ENCODE measurements around the gene NACC2. TPM values are rescaled to one million over a fixed set of nuclear protein-coding genes. Genes with fewer than 3 reads are reported as not detected.

The NACC2 gene
- total RNA-seq, 2 experiments from 2014 or later: 5.3 to 5.6 TPM

DNA sequence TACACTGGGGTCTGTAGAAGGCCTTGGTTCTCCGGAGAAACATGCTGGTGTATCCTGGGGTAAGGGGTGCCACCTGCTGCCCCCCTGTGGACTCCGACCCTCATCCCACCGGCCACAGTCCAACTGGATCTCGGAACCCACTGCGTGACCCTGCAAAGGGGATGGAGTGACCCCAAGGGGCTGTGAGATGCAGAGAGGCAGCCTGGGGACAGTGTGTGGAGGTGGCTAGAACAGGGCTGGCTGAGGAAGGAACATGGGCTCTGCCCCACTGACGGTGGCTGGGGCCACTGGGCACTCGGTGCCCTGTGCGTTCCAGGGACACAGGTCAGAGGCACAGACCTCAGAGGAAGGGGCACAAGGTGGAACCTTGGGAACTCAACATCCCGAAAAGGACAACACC lies 2.3 kb downstream of the NACC2 start:
- H3K4me1 Mint-ChIP-seq: peaks cover 3% of the 10 kb centered on the region

DNA sequence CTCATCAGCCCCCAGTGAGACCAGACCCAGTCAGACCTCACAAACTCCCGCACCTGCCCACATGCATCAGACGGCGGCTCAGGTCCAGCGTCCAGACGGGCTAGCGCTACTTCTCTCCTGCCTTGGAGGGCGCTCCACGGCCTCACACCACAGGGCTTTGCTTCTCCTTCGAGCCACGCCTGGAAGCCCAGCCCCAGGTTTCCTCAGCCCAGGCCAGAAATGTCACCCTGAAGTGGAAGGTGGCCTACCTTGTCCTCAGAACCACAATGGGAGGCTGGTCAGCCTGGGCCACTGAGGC lies 2.8 kb downstream of the NACC2 start:
- H3K4me3 Mint-ChIP-seq: no peak overlapping the region
- H3K27me3 Mint-ChIP-seq: no peaks in the 10 kb centered on the region
- H3K4me1 Mint-ChIP-seq: peaks cover 3% of the 10 kb centered on the region
- H3K36me3 Mint-ChIP-seq: no peaks in the 10 kb centered on the region
- H3K9me3 Mint-ChIP-seq: no peaks in the 10 kb centered on the region
- H3K27ac Mint-ChIP-seq: no peak overlapping the region
- no peak for DNase-seq

More for the DNA sequence above, 2.3 kb downstream of the NACC2 start:
- no peaks in the 10 kb centered on the region for H3K27me3 Mint-ChIP-seq
- H3K36me3 Mint-ChIP-seq: no peaks in the 10 kb centered on the region
- no peak for DNase-seq
- H3K27ac Mint-ChIP-seq: no peak overlapping the region
- H3K9me3 Mint-ChIP-seq: no peaks in the 10 kb centered on the region
- no peak overlapping the region for H3K4me3 Mint-ChIP-seq

DNA sequence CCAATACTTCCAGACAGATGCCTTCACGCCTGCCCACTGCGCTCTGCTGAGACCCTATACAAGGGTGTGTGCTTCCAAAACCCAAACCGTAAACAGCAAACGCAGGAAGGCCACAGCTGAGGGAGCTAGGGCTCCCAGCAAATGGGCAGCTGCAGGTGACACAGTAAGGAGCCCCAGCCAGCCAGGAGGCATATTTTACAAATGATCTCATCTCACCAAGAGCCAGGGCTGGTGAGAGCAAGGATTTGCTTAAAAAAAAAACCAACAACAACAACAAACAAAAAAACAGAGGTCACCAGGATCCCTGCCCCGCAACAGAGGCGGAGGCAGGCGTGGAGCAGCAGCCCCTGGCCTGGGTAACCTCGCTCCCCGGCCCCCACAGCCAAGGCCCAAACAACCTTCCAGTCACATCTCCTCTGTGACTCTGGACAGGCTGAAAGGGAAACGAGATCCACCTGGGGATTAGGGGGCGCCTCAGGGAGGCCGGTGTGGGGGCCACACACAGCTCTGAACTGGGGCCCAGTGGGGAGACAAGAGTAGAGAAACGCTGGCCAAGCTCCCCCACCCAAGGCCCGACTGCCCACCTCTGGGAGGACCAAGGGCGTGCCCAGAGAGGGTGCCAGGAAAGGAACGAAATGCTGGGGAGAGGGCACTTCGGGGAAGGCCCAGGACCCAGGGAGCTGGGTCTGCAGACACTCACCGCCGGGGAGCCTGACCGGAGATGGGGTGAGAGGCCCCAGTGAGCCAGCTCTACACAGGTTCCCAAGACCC lies 3.3 kb downstream of the NACC2 start:
- Mint-ChIP-seq H3K9me3 (no peaks in the 10 kb centered on the region), H3K36me3 (no peaks in the 10 kb centered on the region), H3K27me3 (no peaks in the 10 kb centered on the region), H3K27ac (no peak overlapping the region), H3K4me1 (peaks cover 3% of the 10 kb centered on the region), H3K4me3 (no peak overlapping the region)
- DNase-seq: no peak

DNA sequence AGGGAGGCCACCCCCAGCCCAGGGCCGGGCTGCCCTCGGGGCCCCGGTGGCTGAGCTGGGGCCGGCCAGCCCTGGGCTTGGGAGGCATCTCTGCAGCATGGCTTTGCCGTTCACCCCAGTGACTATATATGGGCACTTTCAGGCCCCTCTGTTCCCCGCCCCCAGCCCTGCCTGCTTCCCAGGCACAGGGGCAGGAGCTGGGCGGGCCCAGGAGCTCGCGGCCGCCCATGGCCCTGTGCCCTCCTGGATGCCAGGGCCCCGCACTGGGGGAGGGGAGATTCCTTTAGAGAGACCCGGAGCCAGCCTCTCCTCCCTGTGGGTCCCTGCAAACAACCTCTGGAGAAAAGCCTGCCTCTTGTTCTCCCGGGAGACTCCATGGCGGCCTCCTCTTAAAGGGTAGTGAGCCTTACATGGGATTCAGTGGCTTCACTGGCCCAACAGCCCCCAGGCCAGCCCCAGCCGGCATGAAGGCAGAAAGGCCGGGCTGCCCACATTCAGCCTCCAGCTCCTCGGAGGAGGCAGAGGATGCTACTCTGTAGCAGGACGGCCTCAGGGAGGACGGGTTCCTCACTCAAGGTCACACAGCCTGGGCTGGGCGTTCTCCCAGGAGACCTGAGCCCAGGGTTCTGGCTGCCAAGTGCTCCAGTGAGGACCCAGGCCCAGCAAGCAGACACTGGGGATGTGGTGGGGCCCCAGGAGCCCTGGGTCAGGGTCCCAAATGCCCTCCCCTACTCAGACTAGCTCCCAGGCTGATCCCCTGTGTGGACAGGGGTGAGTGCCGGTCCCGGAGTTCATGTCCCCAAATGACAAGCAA lies 4.1 kb downstream of the NACC2 start:
- H3K4me1 Mint-ChIP-seq: peaks cover 3% of the 10 kb centered on the region
- DNase-seq: no peak

DNA sequence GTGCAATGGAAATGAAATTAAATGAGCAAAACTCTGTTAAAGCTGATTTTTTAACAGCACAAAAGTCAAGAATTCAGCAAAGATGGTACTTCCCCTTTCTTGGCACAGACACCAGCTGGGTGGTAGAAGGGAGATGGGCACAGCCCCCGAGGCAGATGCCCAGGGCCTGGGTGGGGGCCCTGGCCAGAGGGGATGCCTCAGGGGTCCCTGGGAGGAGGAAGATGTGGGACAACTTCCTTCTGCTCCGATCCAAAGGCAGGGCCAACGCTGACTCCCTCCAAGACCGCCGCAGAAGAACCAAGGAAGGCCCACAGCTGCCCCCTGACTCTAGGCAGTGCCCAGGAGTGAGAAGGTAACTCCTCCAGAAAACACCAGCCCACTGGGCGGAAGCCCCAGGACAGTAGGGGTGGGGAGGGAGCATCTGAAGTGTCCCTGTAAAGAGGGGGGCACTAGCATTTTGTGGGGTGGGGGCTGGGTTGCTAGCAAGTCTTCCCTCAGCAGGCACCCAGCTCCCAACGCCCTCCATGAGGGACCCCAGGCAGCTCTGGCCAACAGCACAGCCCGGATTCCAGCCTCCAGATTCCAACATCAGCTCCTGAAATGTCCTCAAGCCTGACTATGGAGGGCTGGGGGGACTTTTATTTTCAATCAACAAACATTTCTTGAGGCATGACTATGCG lies 4.9 kb downstream of the NACC2 start:
- H3K27ac Mint-ChIP-seq: no peak overlapping the region
- H3K9me3 Mint-ChIP-seq: no peaks in the 10 kb centered on the region
- peaks cover 3% of the 10 kb centered on the region for H3K4me1 Mint-ChIP-seq
- H3K4me3 Mint-ChIP-seq: no peak overlapping the region
- H3K36me3 Mint-ChIP-seq: no peaks in the 10 kb centered on the region
- H3K27me3 Mint-ChIP-seq: no peaks in the 10 kb centered on the region
- no peak for DNase-seq

More for the DNA sequence above, 4.1 kb downstream of the NACC2 start:
- H3K4me3 Mint-ChIP-seq: no peak overlapping the region
- H3K9me3 Mint-ChIP-seq: no peaks in the 10 kb centered on the region
- H3K36me3 Mint-ChIP-seq: no peaks in the 10 kb centered on the region
- H3K27me3 Mint-ChIP-seq: no peaks in the 10 kb centered on the region
- H3K27ac Mint-ChIP-seq: no peak overlapping the region

DNA sequence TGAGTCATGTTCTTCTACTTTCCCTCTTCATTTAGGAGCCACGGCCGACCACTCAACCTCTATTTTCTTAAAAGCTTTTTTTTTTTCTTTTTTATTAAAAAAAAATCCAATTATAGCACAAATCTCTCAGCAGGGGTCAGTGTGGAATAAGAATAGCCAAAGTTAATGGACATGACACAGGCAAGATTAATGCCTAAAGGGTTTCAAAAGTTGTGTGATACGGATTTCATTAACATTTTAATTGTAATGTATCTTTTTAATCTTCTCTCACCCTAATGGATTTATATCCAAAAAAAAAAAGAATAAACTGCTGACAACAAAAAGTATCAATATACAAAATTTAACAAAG lies 5.4 kb downstream of the NACC2 start:
- H3K4me3 Mint-ChIP-seq: no peak overlapping the region
- H3K9me3 Mint-ChIP-seq: no peaks in the 10 kb centered on the region
- no peaks in the 10 kb centered on the region for H3K36me3 Mint-ChIP-seq
- peaks cover 4% of the 10 kb centered on the region for H3K4me1 Mint-ChIP-seq
- no peak overlapping the region for H3K27ac Mint-ChIP-seq
- no peaks in the 10 kb centered on the region for H3K27me3 Mint-ChIP-seq
- no peak for DNase-seq

DNA sequence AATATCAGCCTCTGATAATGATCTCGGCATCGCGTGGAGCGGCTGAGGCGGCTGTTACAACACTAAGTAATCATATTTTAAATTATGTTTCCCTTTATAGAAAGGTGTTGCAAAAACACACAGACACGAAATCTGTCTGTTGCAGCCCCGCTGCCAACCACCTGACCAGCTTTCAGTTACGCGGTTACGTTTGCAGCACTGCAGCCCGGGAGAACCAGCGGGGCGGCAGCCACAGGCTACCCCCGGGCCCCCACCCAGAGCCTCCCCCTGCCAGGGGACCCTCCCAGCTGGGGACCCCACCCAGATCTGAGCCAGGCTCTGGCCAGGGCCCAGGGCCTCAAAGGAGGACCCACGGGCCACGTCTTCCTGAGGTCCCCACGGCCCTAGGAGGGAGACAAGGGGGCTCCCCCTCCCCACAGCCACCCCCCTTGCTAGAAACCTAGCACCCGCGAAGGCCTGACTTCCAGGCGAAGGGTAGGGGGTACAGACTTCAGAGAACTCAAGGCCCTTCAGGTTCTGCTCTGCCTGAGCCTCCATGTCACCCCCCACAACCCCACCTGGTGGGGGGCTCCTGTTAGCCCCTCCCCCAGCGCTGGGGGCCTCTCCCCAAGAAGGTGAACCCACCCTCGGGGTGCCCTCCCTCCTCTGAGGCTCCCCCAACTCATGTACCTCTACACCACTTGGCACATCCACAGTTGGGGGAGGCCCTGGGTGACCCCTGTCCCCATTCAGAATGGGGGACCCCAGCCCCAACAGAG lies 6.0 kb downstream of the NACC2 start:
- Mint-ChIP-seq H3K27me3 (no peaks in the 10 kb centered on the region), H3K27ac (no peak overlapping the region), H3K4me1 (peaks cover 8% of the 10 kb centered on the region), H3K36me3 (no peaks in the 10 kb centered on the region), H3K4me3 (no peak overlapping the region), H3K9me3 (no peaks in the 10 kb centered on the region)
- no peak for DNase-seq

DNA sequence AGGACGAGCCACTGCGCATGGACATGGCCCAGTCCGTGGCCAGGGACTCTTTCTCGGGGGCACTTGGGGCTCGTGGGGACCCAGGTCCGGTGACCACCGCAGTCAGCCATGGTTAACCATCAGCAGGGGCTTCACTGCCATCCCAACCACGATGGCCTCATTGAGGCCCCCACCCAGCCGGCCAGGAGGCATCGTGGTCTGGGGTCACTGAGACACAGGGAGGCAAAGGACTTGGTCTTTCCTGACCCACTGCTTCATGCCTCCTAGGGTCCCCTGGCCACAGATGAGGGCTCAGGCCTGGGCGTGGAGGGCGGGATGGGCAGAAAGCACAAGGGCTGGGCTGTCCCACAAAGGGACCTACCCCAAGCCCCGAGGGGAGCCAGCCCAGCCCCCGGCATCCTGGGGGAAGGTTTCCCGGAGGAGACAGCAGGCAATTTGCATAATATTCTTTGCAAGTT lies 6.6 kb downstream of the NACC2 start:
- Mint-ChIP-seq H3K27me3 (no peaks in the 10 kb centered on the region), H3K4me1 (peaks cover 8% of the 10 kb centered on the region), H3K4me3 (no peak overlapping the region), H3K27ac (no peak overlapping the region), H3K36me3 (no peaks in the 10 kb centered on the region), H3K9me3 (no peaks in the 10 kb centered on the region)
- DNase-seq: no peak

DNA sequence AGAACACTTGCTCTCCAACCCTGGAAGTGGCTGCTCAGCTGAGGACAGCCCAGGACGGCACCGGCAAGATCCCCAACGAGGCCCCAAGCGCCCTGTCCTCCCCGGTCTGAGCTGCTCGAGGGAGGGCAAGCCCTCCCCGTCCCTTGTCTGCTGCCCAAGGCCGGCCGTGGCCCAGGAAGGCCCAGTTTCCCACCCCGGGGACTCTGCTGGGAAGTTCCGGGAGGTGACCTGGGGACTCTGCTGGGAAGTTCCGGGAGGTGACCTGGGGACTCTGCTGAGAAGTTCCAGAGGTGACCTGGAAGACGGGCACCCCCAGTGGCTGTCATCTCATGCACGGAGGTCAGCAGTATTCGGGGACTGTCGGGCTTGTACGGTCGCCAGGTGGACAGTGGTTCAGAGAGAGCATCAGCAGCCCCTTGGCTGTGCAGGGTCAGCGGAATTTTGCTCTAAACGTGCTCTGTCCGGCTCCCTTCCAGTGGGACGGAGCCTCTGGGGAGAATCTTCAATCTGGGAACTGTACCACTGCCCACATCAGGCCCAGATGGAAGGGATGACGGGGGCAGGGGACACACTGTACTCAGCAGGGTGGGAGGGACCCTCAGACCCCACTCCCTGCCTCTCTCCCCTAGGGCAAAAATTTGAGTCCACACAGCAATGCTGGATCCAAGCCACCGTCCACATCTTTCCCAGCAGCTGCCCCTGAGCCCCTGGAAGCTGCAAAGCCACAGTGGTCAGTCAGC lies 7.2 kb downstream of the NACC2 start:
- Mint-ChIP-seq H3K4me3 (no peak overlapping the region), H3K9me3 (no peaks in the 10 kb centered on the region), H3K4me1 (peaks cover 9% of the 10 kb centered on the region), H3K36me3 (no peaks in the 10 kb centered on the region), H3K27me3 (no peaks in the 10 kb centered on the region), H3K27ac (no peak overlapping the region)
- DNase-seq: no peak

DNA sequence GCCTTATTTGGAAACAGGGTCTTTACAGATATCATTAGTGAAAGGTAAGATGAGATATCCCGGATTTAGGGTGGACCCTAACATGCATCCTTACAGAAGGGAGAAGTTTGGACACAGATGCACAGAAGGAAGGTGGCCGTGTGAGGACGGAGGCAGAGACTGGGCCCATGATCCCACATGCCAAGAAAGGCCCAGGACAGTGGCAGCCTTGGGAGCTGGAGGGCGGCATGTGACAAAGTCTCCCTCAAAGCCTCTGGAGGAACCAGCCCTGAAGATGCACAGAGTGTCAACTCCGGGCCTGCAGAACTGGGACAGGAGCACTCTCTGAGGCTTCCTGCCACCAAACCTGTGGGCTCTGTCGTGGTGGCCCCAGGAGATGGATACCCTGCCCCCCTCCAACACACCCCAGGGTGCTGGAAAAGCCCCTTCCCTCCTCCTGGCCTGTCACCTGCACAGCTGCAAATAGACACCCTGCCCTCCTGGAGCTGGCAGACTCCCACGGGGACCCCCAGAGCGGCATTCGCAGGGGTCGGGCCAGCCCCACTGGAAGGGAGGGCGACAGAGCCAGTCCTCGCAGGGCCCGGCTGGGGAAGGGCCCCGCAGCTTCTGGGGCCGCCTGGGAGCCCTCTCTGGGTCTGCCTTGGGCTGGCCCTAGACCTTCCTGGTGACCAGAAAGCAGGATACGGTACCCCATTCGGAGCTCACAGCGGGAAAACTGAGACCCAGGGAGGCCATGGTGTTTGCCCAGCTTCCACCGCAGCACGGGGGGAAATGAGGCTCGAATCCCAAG lies 7.9 kb downstream of the NACC2 start:
- no peak for DNase-seq
- no peaks in the 10 kb centered on the region for H3K27me3 Mint-ChIP-seq
- no peaks in the 10 kb centered on the region for H3K9me3 Mint-ChIP-seq
- no peak overlapping the region for H3K4me3 Mint-ChIP-seq
- no peaks in the 10 kb centered on the region for H3K36me3 Mint-ChIP-seq
- no peak overlapping the region for H3K27ac Mint-ChIP-seq
- H3K4me1 Mint-ChIP-seq: peaks cover 11% of the 10 kb centered on the region

DNA sequence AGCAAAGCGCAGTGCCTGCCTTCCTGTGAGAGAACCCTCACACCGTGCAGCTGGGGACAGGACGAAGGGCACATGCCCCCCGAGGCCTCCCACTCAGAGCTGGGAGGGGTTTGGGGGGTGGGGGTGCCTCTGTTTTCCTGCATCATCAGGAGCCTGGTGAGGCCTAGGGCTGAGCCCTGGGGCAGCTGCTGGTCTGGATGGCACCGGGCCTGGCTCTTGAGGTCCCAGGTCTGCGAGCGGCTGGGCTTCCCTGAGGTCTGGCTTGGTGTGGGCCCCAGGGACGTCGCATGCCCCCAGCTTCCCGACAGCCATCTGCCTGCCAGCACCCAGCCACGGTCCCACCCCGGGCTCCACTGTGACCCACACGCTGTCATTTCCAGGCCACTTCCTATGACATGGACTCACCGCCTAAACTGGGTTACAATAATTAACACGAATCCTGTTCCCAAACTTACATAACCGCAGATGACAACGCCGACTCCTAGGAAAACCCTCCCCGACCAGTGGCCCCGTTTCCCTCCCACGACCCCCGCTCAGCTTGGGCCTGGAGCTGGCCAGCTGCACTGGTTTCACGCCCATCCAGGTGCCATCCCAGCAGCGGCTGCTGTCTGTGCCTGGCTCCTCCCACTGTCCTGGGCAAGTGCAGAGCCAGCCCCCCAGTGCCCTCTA lies 8.7 kb downstream of the NACC2 start:
- Mint-ChIP-seq H3K4me3 (no peak overlapping the region), H3K4me1 (peaks cover 11% of the 10 kb centered on the region), H3K36me3 (no peaks in the 10 kb centered on the region), H3K27ac (no peak overlapping the region), H3K9me3 (no peaks in the 10 kb centered on the region), H3K27me3 (no peaks in the 10 kb centered on the region)
- no peak for DNase-seq

DNA sequence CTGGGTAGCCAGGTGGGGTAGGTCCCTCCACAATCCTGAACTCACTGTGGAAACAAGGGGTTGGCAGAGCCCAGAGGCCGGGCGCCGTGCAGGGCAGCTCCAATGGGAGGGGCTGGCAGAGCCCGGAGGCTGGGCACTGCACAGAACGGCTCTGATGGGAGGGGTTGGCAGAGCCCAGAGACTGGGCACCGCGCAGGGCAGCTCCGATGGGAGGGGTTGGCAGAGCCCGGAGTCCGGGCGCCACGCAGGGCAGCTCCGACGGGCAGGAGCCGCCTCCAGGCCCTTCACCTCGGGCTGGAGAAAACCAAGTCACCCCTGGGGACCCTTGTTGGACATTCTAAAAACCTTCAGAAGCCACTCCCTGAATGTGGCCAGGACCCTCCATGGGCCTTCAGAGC lies 9.3 kb downstream of the NACC2 start:
- Mint-ChIP-seq H3K9me3 (no peaks in the 10 kb centered on the region), H3K27ac (no peak overlapping the region), H3K36me3 (no peaks in the 10 kb centered on the region), H3K4me3 (no peak overlapping the region), H3K4me1 (peaks cover 11% of the 10 kb centered on the region), H3K27me3 (no peaks in the 10 kb centered on the region)
- DNase-seq: no peak

DNA sequence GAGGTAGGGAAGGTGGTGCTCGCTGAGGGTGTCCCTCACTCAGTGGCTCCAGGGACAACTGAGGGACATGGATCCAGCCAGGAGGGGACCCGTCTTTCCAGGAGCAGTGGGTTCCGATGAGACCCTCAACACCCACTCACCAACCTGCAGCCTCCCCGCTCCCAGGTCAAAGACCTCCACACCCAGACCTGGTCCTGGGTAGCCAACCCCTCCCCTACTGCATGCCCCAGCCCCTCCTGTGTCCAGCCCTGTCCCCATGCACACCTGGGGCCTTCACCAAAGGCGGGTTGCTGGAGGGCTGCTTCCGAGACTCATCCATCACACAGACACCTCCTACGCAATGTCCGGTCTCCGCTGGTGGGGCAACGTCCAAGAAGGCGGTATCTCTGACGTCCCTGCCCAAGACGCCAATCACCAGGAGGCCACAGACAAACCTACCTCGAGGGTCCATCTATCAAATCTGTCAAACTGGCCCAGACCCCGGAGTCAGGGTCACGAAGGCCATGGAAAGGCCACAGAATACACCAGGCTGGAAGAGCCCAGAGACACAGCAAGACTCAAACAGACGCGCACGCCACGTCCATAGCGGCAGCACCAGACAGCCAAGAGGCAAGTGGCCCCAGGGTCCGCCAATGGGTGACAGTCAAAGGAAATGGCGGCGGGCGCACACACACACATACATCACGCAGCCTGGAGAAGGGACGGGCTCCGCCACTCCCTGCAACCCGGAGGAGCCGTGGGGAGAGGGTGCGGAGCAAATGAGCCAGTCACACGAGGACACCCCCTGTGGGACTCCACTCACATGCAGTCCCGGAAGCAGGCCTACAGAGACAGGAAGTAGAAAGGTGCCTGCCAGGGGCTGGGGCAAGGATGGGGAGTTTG lies 10.8 kb downstream of the NACC2 start:
- no peaks in the 10 kb centered on the region for H3K36me3 Mint-ChIP-seq
- no peaks in the 10 kb centered on the region for H3K27me3 Mint-ChIP-seq
- no peaks in the 10 kb centered on the region for H3K9me3 Mint-ChIP-seq
- no peak overlapping the region for H3K4me3 Mint-ChIP-seq
- no peak for DNase-seq
- peaks cover 8% of the 10 kb centered on the region for H3K4me1 Mint-ChIP-seq
- peak overlapping the region; percentile 16 for H3K27ac Mint-ChIP-seq
